Ishikawa (cell line): ENCODE results near the gene SPTA1.

Source experiments
- CEBPB ChIP-seq: IDR thresholded peaks from 2 replicates; pipeline ENCODE4 v1.6.1; 2012
- CREB1 ChIP-seq: IDR thresholded peaks from 2 replicates; pipeline ENCODE4 v1.6.1; 2012; ENCODE audit warnings: low read depth
- EGR1 ChIP-seq: IDR thresholded peaks from 2 replicates; pipeline ENCODE4 v1.6.1; 2012
- EP300 ChIP-seq: IDR thresholded peaks from 2 replicates; pipeline ENCODE4 v1.6.1; 2012; ENCODE audit warnings: borderline replicate concordance
- FOXM1 ChIP-seq: IDR thresholded peaks from 2 replicates; pipeline ENCODE4 v1.6.1; 2012; ENCODE audit warnings: low read depth, borderline replicate concordance
- NFIC ChIP-seq: IDR thresholded peaks from 2 replicates; pipeline ENCODE4 v1.6.1; 2012
- RAD21 ChIP-seq: IDR thresholded peaks from 2 replicates; pipeline ENCODE4 v1.6.1; 2012; ENCODE audit warnings: low read depth
- TAF1 ChIP-seq: IDR thresholded peaks from 2 replicates; pipeline ENCODE4 v1.6.1; 2012; ENCODE audit warnings: low read depth, mild to moderate bottlenecking
- TCF12 ChIP-seq: IDR thresholded peaks from 2 replicates; pipeline ENCODE4 v1.6.1; 2012; ENCODE audit warnings: low read depth
- TEAD4 ChIP-seq: IDR thresholded peaks from 2 replicates; pipeline ENCODE4 v1.6.1; 2012
- YY1 ChIP-seq: IDR thresholded peaks from 2 replicates; pipeline ENCODE4 v1.6.1; 2012; ENCODE audit warnings: low read depth
- ZBTB7A ChIP-seq: IDR thresholded peaks from 2 replicates; pipeline ENCODE4 v1.6.1; 2012; ENCODE audit warnings: low read depth
- TF ChIP-seq, protein P1 (sequence below): IDR thresholded peaks from 2 replicates; pipeline ENCODE4 v1.6.1; 2012
- TF ChIP-seq, protein P2 (sequence below): IDR thresholded peaks from 2 replicates; pipeline ENCODE4 v1.6.1; 2012; ENCODE audit warnings: low read depth, mild to moderate bottlenecking
- TF ChIP-seq, protein P3 (sequence below): IDR thresholded peaks from 2 replicates; pipeline ENCODE4 v1.6.1; 2012

Gene SPTA1

DNA sequence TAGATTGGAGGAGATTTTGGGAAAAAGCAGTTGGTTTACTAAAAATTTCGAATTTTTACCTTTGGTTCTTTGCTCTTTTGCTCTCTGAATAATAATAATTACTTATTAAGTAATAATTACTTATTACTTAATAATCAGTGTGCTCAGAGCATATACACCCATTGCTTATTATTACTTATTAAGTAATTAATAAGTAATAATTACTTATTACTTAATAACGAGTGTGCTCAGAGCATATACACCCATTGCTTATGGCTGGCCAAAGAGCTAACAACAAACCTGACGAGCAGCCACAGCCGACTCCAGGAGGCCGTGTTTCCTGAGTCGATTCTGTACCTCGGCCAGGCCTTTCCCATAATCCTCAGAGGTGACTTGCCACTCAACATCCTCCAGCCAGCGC, 20.5 kb downstream of the SPTA1 start:
- TF ChIP-seq NFIC = no peak
- TF ChIP-seq TEAD4 = no peak
- TF ChIP-seq, protein P1, sequence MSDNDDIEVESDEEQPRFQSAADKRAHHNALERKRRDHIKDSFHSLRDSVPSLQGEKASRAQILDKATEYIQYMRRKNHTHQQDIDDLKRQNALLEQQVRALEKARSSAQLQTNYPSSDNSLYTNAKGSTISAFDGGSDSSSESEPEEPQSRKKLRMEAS = no peak

DNA sequence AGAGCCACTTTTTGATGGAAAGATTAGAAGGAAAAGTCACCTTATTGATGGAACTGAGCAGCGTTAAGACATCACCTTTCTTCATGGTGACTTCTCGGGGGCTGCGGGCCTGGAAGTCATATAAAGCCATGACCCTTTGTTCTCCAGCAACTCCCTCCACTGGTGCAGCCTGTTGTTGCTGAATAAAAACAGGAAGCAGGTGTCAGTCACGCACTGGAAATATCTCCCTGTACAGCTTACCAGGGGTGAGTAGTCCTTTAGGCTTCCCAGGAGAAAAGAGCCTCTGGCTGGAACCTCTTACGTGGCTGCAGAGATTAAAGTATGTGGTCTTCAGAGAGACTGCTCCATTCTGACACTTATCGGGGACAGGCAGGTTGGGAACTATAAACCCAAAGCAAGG, 31.9 kb downstream of the SPTA1 start:
- no peak for TF ChIP-seq NFIC
- TF ChIP-seq, protein P1 = no peak
- no peak for TF ChIP-seq CREB1
- no peak for TF ChIP-seq TEAD4
- TF ChIP-seq YY1 = no peak
- TF ChIP-seq EGR1 = no peak
- TF ChIP-seq EP300 = no peak
- TF ChIP-seq TAF1 = no peak
- TF ChIP-seq CEBPB = no peak

DNA sequence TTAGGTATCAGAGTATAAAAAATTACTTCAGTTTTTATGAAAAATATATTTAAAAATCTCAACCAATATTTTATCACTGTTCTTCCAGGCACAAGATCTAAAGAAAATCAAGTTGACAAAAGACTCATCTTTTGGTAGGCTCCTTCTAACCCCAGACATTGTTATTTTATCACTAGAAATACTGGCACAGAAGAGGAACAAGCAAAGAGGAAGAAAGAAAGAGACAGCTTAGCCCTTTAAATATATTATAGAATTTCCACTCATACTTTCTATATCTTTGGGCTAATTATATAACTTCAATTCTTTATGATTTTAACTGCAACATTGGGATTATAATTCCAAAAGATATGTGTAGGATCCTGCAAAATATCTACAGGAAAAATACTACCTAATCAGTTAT, 32.4 kb downstream of the SPTA1 start:
- TF ChIP-seq TCF12 (no peak), TAF1 (no peak), CEBPB (no peak), RAD21 (no peak)
- TF ChIP-seq, protein P2, sequence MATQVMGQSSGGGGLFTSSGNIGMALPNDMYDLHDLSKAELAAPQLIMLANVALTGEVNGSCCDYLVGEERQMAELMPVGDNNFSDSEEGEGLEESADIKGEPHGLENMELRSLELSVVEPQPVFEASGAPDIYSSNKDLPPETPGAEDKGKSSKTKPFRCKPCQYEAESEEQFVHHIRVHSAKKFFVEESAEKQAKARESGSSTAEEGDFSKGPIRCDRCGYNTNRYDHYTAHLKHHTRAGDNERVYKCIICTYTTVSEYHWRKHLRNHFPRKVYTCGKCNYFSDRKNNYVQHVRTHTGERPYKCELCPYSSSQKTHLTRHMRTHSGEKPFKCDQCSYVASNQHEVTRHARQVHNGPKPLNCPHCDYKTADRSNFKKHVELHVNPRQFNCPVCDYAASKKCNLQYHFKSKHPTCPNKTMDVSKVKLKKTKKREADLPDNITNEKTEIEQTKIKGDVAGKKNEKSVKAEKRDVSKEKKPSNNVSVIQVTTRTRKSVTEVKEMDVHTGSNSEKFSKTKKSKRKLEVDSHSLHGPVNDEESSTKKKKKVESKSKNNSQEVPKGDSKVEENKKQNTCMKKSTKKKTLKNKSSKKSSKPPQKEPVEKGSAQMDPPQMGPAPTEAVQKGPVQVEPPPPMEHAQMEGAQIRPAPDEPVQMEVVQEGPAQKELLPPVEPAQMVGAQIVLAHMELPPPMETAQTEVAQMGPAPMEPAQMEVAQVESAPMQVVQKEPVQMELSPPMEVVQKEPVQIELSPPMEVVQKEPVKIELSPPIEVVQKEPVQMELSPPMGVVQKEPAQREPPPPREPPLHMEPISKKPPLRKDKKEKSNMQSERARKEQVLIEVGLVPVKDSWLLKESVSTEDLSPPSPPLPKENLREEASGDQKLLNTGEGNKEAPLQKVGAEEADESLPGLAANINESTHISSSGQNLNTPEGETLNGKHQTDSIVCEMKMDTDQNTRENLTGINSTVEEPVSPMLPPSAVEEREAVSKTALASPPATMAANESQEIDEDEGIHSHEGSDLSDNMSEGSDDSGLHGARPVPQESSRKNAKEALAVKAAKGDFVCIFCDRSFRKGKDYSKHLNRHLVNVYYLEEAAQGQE = no peak

DNA sequence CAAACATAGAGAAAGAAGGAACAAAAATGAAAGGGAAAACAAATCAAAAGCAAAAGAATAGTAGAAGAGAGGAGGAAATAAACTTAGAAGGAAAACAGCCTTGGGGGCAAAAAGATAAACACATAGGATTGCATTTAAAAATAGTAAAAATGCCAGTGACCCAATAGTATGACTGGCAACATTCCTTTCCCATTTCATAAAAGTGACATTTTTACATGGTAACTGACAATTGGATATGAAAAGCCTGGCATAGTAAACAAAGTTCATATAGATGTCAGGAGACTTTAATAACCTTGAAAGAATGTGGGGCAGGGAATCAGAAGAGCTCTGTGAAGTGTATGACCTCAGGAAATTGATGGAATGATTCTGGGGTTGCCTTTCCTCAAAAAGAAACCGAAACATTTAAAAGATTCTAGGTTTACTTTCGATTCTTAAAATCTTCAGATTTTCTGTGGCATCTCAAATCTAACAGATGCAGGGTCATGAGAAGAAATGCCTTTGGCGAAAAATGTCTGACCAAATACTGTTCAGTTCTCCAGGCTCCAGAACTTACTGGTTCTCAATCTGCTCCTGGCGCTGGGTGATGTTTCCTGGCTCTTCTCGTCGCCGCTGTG, 33.7 kb downstream of the SPTA1 start:
- no peak for TF ChIP-seq CEBPB
- TF ChIP-seq, protein P2 = no peak
- no peak for TF ChIP-seq NFIC
- TF ChIP-seq, protein P3, sequence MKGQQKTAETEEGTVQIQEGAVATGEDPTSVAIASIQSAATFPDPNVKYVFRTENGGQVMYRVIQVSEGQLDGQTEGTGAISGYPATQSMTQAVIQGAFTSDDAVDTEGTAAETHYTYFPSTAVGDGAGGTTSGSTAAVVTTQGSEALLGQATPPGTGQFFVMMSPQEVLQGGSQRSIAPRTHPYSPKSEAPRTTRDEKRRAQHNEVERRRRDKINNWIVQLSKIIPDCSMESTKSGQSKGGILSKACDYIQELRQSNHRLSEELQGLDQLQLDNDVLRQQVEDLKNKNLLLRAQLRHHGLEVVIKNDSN = no peak
- no peak for TF ChIP-seq EGR1
- TF ChIP-seq EP300 = no peak
- no peak for TF ChIP-seq YY1
- no peak for TF ChIP-seq TCF12
- no peak for TF ChIP-seq ZBTB7A
- TF ChIP-seq TAF1 = no peak
- TF ChIP-seq TEAD4 = no peak
- TF ChIP-seq CREB1 = no peak
- TF ChIP-seq RAD21 = no peak
- TF ChIP-seq, protein P1 = no peak
- TF ChIP-seq FOXM1 = no peak

DNA sequence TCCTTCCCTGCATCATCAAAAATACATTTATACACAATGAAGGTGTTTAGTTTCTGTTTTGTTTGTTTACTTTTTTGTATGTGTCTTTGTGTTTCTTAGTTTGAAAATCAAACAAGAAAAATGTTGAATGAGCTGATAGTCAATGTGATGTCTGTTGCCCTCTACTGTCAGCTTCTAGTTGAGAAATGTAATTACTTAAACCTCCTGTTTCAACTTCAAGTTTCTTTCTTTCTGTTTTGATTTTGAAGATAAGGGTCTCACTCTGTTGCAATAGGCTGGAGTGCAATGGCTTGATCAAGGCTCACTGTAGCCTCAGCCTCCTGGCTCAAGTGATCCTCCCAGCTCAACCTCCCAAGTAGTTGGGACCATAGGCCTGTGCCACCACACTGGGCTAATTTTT, 37.5 kb downstream of the SPTA1 start:
- TF ChIP-seq TCF12 (no peak), NFIC (no peak), EP300 (no peak), EGR1 (no peak), RAD21 (no peak), YY1 (no peak), CEBPB (no peak), ZBTB7A (no peak), TAF1 (no peak)
- TF ChIP-seq, protein P2 = no peak
